ENCODE data around the gene IL1RAP. TPM values are rescaled to one million over a fixed set of nuclear protein-coding genes. Genes with fewer than 3 reads are reported as not detected.

IL1RAP gene
- total and polyA plus RNA-seq, 8 donors: 0.76 to 54.8 (median 6.3) TPM; not detected in 2

- peak in 1 of 2 donors; percentile 35 for DNase-seq
- Histone ChIP-seq H3K4me3 (no peak overlapping the region), H3K27ac (no peak overlapping the region), H3K27me3 (no peaks in the 10 kb centered on the region), H3K36me3 (no peaks in the 10 kb centered on the region), H3K4me1 (no peaks in the 10 kb centered on the region), H3K9me3 (no peaks in the 10 kb centered on the region)
- intact Hi-C loops (cut with DNase I; ENCODE audit: low total_unique reads): no loop called here
- 72 to 87% (median 76%) methylated on average over 4 of the region's 4 CpGs for WGBS, 5 donors
- TF ChIP-seq POLR2AphosphoS5 (IDR thresholded peaks at IDR 0.05) (no peak), EP300 (IDR thresholded peaks at IDR 0.05) (no peak), POLR2A (IDR thresholded peaks at IDR 0.05) (no peak)
- TF ChIP-seq, protein P1, sequence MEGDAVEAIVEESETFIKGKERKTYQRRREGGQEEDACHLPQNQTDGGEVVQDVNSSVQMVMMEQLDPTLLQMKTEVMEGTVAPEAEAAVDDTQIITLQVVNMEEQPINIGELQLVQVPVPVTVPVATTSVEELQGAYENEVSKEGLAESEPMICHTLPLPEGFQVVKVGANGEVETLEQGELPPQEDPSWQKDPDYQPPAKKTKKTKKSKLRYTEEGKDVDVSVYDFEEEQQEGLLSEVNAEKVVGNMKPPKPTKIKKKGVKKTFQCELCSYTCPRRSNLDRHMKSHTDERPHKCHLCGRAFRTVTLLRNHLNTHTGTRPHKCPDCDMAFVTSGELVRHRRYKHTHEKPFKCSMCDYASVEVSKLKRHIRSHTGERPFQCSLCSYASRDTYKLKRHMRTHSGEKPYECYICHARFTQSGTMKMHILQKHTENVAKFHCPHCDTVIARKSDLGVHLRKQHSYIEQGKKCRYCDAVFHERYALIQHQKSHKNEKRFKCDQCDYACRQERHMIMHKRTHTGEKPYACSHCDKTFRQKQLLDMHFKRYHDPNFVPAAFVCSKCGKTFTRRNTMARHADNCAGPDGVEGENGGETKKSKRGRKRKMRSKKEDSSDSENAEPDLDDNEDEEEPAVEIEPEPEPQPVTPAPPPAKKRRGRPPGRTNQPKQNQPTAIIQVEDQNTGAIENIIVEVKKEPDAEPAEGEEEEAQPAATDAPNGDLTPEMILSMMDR (IDR thresholded peaks at IDR 0.05): no peak
Observed at GRCh38 chr3:190543671-190544070, 29.8 kb downstream of the IL1RAP start.

- Histone ChIP-seq H3K36me3 (no peaks in the 10 kb centered on the region), H3K27me3 (no peaks in the 10 kb centered on the region), H3K27ac (no peak overlapping the region), H3K4me1 (no peaks in the 10 kb centered on the region), H3K4me3 (no peak overlapping the region), H3K9me3 (no peaks in the 10 kb centered on the region)
- 87 to 91% (median 88%) methylated on average over 4 of the region's 4 CpGs for WGBS, 5 donors
- intact Hi-C loops (cut with DNase I; ENCODE audit: low total_unique reads): no loop called here
- DNase-seq: no peak
- TF ChIP-seq EP300 (IDR thresholded peaks at IDR 0.05) (no peak), POLR2A (IDR thresholded peaks at IDR 0.05) (no peak), POLR2AphosphoS5 (IDR thresholded peaks at IDR 0.05) (no peak)
- TF ChIP-seq, protein P1 (IDR thresholded peaks at IDR 0.05): no peak
Observed at GRCh38 chr3:190545191-190545590, 31.3 kb downstream of the IL1RAP start.

GRCh38 chr3:190546881-190547510 is 33.1 kb downstream of the IL1RAP start:
- Histone ChIP-seq H3K36me3 (no peaks in the 10 kb centered on the region), H3K4me3 (no peak overlapping the region), H3K9me3 (peaks cover 0 to 8% (median 2%) of the 10 kb centered on the region in 4 donors), H3K27me3 (no peaks in the 10 kb centered on the region), H3K27ac (no peak overlapping the region), H3K4me1 (no peaks in the 10 kb centered on the region)
- TF ChIP-seq POLR2A (IDR thresholded peaks at IDR 0.05): no peak
- no peak for TF ChIP-seq EP300 (IDR thresholded peaks at IDR 0.05)
- no peak for TF ChIP-seq POLR2AphosphoS5 (IDR thresholded peaks at IDR 0.05)
- TF ChIP-seq, protein P1 (IDR thresholded peaks at IDR 0.05): no peak
- intact Hi-C loops (cut with DNase I; ENCODE audit: low total_unique reads): no loop called here
- no peak for DNase-seq
- 81 to 92% (median 88%) methylated on average over 6 of the region's 6 CpGs for WGBS, 5 donors

- WGBS, 5 donors: 92 to 96% (median 94%) methylated on average over 2 of the region's 2 CpGs
- no peaks in the 10 kb centered on the region for H3K27me3 ChIP-seq
- no peak for TF ChIP-seq POLR2A (IDR thresholded peaks at IDR 0.05)
- TF ChIP-seq EP300 (IDR thresholded peaks at IDR 0.05): no peak
- no peak for TF ChIP-seq POLR2AphosphoS5 (IDR thresholded peaks at IDR 0.05)
- TF ChIP-seq, protein P1 (IDR thresholded peaks at IDR 0.05): no peak
- no peaks in the 10 kb centered on the region for H3K36me3 ChIP-seq
- peaks cover 0 to 11% (median 2%) of the 10 kb centered on the region in 4 donors for H3K9me3 ChIP-seq
- H3K4me1 ChIP-seq: no peaks in the 10 kb centered on the region
- no peak overlapping the region for H3K4me3 ChIP-seq
- no peak for DNase-seq
- no peak overlapping the region for H3K27ac ChIP-seq
- intact Hi-C loops (cut with DNase I; ENCODE audit: low total_unique reads): no loop called here
Observed at GRCh38 chr3:190548031-190548656, 34.3 kb downstream of the IL1RAP start.
